Activated gamma-delta T cell treated with anti-CD3 and anti-CD28 coated beads, Interleukin-2, amount 50 U/mL, for 16 hours (primary cell): ENCODE data around the gene ITGAD.

Experiments used
- DNase-seq: peaks from one replicate; pipeline ENCODE4 v3.0.0-alpha.2; 2020; ENCODE audit warnings: low read depth

ITGAD gene

GRCh38 chr16:31393056-31393455 is at the start of gene ITGAD:
ITGAD (plus strand) TSS chr16:31393335; CDS start chr16:31393361, 26 bp downstream.
- no peak for DNase-seq

- DNase-seq: no peak
Observed at GRCh38 chr16:31344712-31345111, 48.4 kb upstream of the ITGAD start.

- DNase-seq: no peak
Observed at GRCh38 chr16:31347445-31347844, 45.7 kb upstream of the ITGAD start.

GRCh38 chr16:31348579-31348978 is 44.6 kb upstream of the ITGAD start:
- DNase-seq: no peak

- DNase-seq: no peak
Observed at GRCh38 chr16:31350275-31351005, 42.7 kb upstream of the ITGAD start.

GRCh38 chr16:31351246-31351941 is 41.7 kb upstream of the ITGAD start:
- no peak for DNase-seq

GRCh38 chr16:31351942-31352325 is 41.2 kb upstream of the ITGAD start:
- DNase-seq: no peak

GRCh38 chr16:31352376-31353115 is 40.6 kb upstream of the ITGAD start:
- no peak for DNase-seq

- peak; percentile 62 for DNase-seq
Observed at GRCh38 chr16:31354394-31355291, 38.5 kb upstream of the ITGAD start, which contains the start of gene ITGAX. ITGAX (plus strand) TSS chr16:31355176; CDS start chr16:31355255, 79 bp downstream.

- no peak for DNase-seq
Observed at GRCh38 chr16:31355431-31356100, 37.6 kb upstream of the ITGAD start.

- DNase-seq: no peak
Observed at GRCh38 chr16:31356566-31357323, 36.4 kb upstream of the ITGAD start.

- no peak for DNase-seq
Observed at GRCh38 chr16:31357324-31358109, 35.6 kb upstream of the ITGAD start.

GRCh38 chr16:31360251-31360650 is 32.9 kb upstream of the ITGAD start:
- no peak for DNase-seq

- DNase-seq: no peak
Observed at GRCh38 chr16:31361201-31362110, 31.7 kb upstream of the ITGAD start.

GRCh38 chr16:31362476-31363405 is 30.4 kb upstream of the ITGAD start:
- DNase-seq: no peak

- DNase-seq: no peak
Observed at GRCh38 chr16:31363721-31364120, 29.4 kb upstream of the ITGAD start.

GRCh38 chr16:31364421-31364820 is 28.7 kb upstream of the ITGAD start:
- no peak for DNase-seq
